NCI-H460 (cell line): ENCODE results near the gene UBE2D4. TPM values are rescaled to one million over a fixed set of nuclear protein-coding genes. Genes with fewer than 3 reads are reported as not detected.

Experiments
- DNase-seq: peaks from one replicate; pipeline ENCODE4 v3.0.0-alpha.2; 2016; ENCODE audit warnings: low read depth; ENCODE audit errors: extremely low read depth
- total RNA-seq: library from RNA; depleted of rRNA; stranded (reverse); fragments of >200 nt; shearing (Covaris generic); gene quantifications from 2 replicates; pipeline ENCODE4 v1.2.3, GENCODE V29; 2014

UBE2D4 gene
- total RNA-seq, 1 experiment from 2014 or later, result 13.9 TPM

DNA sequence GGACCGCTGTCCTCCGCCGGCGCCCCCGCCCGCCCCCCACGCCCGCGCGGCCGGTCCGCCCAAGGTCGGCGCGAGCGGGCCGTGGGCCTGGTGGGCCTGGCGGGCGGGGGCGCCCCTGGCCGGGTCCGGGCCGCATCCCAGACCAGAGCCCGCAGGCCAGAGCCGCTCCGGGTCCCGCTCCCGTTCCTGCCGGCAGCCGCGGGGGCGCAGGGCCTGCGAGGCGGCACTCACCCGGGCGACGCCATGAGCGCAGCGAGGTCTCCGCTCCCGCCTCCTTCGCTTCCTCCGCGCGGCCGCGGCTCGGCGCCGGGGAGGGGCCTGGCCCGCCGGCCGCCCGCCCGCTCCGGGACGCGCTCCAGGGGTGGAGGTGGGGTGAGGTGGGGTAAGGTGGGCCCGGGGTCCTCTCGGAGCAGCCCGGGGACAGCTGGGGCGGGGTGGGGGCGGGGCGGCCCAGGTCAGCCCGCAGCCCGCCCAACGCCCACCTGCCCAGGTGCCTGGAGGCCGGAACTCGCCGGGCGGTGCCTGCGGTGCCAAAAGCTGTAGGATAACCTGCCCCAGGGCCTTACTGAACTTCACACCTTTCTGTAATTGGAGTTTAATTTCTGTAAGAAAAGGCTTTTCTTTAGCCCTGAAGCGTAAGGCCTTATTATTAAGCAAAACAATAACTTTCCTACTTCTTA lies 19.8 kb upstream of the UBE2D4 start, which contains the start of gene URGCP:
Gene URGCP (minus strand): TSS at position 266 of the 680 bp plus-strand sequence. CDS start 21 bp downstream, at position 245.
- DNase-seq, result peak; percentile 34

GRCh38 chr7:43914795-43915194 lies 11.4 kb upstream of the UBE2D4 start:
- no peak for DNase-seq

DNA sequence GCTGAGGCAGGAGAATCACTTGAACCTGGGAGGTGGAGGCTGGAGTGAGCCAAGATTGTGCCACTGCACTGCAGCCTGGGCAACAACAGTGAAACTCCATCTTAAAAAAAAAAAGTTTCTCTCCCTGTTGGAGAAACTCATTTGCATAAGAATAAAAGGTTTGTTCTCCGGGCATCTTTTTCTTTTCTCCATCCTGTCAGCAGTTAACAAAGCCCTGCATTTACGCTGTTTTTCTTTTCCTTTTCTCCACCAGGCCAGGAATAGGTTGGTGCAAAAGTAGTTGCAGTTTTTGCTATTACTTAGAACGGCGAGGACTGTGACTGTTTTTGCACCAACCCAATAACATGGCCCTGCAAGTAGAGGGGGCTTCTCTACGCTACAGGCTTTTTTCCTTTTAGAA lies 10.3 kb upstream of the UBE2D4 start:
- DNase-seq, result no peak

- DNase-seq, result no peak
Observed at GRCh38 chr7:43921423-43921822, 4.8 kb upstream of the UBE2D4 start.

GRCh38 chr7:43922726-43923125 lies 3.5 kb upstream of the UBE2D4 start:
- DNase-seq, result no peak

GRCh38 chr7:43926798-43927123 lies 525 bp downstream of the UBE2D4 start:
- DNase-seq, result no peak

- no peak for DNase-seq
Observed at GRCh38 chr7:43927810-43928209, 1.6 kb downstream of the UBE2D4 start.

GRCh38 chr7:43929529-43930457 lies 3.6 kb downstream of the UBE2D4 start:
- DNase-seq, result no peak

DNA sequence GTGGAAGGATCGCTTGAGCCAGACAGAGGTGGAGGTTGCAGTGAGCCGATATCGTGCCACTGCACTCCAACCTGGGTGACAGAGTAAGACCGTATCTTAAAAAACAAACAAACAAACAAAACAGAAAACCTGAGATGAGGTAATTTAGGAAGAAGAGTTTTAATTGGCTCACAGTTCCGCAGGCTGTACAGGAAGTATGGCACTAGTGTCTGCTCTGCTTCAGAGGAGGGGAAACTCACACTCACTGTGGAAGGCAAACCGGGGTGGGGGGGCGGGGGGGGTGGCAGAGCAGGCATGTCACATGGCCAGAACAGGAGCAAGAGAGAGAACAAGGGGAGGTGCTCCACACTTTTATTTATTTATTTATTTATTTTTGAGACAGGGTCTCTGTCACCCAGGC lies 5.1 kb downstream of the UBE2D4 start:
- no peak for DNase-seq

DNA sequence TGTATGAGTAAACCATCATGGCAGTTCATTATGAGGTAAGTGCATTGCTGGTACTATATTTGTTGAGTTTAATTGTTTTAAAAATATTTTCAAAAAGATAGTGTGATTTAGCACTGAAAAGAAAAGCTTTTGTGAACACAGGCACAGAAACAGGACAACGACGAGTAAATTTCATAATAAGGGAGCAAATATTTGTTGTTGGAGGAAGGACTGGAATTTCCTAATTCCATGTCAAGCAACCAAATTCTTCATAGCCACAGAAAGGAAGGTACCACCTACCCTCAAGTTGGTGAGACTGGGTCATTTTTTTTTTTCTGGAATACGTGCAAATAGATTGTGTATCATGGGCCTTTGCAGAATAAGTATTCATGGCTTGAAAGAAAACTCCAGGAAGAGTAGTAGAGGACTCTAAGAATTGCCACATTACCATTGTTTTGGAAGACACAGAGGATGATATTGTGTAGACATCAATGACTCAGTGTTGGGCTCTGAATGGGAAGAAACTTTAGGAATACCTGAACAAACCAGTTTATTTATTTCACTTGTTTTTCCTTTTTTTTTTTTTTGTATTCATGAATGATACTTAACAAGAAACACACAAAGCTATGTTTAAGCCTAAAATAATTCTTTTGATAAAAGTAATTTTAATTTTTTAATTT lies 7.8 kb downstream of the UBE2D4 start:
- no peak for DNase-seq

DNA sequence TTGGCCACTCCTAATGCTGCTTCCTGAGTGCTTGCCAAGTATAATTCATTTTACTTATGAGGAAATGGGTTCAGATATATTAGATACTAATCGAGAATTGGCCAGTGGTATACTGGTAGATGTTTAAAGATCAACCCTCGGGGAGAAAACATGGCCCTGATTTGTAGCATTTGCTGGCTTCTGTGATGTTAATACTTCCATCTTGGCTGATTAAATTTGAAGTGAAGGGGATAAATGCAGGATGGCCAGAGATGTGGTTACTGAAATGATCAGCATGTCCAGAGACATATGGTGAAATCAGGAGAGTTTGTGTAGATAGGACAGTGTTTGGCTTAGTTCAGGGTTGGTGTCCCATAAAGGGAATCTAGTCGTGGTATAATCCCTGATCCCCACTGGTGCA lies 11.2 kb downstream of the UBE2D4 start:
- no peak for DNase-seq

- no peak for DNase-seq
Observed at GRCh38 chr7:43938892-43939482, 12.8 kb downstream of the UBE2D4 start.

DNA sequence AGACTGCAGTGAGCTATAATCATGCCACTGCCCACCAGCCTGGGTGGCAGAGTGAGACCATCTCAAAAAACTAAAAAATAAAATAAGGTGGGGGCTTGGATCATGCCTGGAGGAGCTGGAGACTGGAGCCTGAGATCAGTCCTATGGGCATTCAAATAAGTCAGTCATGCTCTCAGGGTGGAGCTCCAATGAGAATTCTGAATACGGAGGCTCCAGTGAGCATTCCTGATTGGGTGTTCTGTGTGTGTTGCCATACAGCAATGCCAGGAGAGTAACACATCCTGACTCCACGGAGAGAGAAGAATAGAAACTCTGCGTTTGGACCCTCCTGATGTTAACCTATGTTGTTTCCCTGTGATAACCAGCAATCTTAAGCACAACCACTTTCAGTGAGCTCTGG lies 16.0 kb downstream of the UBE2D4 start:
- DNase-seq, result no peak

DNA sequence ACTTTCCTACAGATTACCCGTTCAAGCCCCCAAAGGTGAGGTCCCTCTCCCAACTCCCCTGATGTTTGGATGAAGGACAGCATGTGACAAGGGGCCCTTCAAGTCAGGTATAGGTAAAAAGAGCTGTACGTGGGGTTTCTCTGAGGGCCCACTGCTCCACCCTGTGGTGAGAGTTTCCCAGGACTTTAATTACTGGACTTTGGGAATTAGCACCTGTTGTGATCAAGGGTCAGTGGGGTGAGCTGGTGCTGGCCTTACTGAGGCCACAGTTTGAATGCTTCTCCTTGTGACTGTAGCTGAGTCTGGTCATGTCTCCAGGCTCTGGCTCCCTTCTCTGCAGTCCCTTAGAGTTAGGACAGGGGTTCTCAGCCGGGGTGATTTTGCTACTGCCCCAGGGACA lies 16.8 kb downstream of the UBE2D4 start:
- no peak for DNase-seq

- DNase-seq, result no peak
Observed at GRCh38 chr7:43943417-43944187, 17.4 kb downstream of the UBE2D4 start.

GRCh38 chr7:43944286-43944685 lies 18.1 kb downstream of the UBE2D4 start:
- DNase-seq, result no peak

- DNase-seq, result no peak
Observed at GRCh38 chr7:43952028-43952427, 25.8 kb downstream of the UBE2D4 start.

GRCh38 chr7:43953071-43953470 lies 26.8 kb downstream of the UBE2D4 start:
- no peak for DNase-seq

DNA sequence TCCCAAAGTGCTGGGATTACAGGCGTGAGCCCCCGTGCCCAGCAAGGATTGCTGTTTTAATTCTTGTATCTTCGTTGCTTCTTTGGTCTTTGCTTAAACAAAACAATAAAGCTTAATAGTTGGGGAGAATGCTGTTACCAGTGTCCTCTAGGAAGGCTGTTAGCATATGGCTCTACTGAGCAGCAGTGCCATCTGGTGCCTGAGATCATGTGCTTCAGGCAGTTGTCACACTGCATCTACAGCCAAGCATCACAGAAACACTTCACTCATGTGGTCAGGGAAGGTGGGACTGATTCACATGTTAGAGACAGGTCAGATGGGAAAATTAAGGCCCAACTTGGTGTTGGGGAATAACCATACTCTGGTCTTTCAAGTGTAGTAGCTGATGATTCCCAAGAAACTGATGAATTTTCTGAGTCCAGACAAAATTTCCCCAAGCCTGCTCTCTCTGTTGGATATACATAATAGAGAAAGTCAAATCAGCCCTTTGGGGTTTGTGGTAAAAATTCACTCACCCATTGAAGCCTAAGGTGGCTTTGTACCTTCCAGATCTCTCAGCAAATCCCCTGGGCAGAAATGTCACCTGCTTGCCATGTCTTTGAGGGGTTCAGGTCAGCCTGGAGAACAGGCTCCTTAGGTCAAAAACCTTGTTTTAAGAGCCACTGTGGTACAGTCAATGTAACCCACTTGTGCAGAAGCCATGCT lies 28.4 kb downstream of the UBE2D4 start:
- peak; percentile 43 for DNase-seq

DNA sequence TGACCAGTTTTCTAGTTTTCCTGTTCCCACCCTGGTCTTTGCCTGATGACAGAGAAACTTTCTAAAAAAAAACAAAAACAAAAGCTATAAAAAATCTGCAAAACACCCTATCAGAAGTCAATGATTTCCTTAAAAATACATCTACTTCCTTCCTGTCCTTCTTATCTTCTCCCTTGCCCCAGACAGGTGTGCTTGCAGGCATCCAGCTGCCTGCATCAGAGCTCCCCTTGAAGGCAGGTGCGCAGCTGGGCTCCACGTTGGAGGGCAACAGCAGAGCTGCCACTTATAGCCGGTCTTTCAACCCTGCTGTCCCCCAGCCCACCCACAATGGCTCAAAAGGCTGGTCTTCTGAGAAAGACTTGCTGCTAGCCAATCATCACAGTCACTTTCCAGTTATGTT lies 29.8 kb downstream of the UBE2D4 start:
- no peak for DNase-seq
